HepG2 (cell line): Measurements from ENCODE around the gene WDR7. TPM values are rescaled to one million over a fixed set of nuclear protein-coding genes. Genes with fewer than 3 reads are reported as not detected.

Experiments used
- ATAC-seq: fragments of 200-7000 bp; cut with Tn5 transposase; 3 replicates; pipeline ENCODE4 v1.9.1; 2020; ENCODE audit warnings: mild to moderate bottlenecking, moderate library complexity
- BruUV-seq: library from RNA; stranded (reverse); fragments of 400-500 nt; replicated peaks from 2 replicates; lab custom pipeline; 2021; lab: Mats Ljungman, UMichigan
- CTCF ChIA-PET: fragments of 300-600 bp; formaldehyde crosslinking; extraction: SDS; loops from one replicate; lab custom pipeline; 2021; ENCODE audit warnings: low total read pairs, inconsistent platforms, low intra/inter-chr PET ratio; lab: Yijun Ruan, JAX
- POLR2A ChIA-PET: fragments of 350-600 bp; sonication (Branson Sonifier 250); formaldehyde crosslinking; loops from one replicate; lab custom pipeline; 2020; ENCODE audit warnings: antibody characterized with exemption, inconsistent platforms; lab: Yijun Ruan, JAX
- DNase-seq: peaks from one replicate; pipeline ENCODE4 v3.0.0-alpha.2; 2015; ENCODE audit warnings: low spot score
- FAIRE-seq: peaks from 3 replicates; lab custom pipeline; 2011; peaks lifted over from hg19 to GRCh38; lab: Jason Lieb, UNC
- H2AFZ ChIP-seq: one replicate; pipeline ENCODE4 v1.6.1; 2011; ENCODE audit warnings: low read length, inconsistent platforms
- H3K27ac ChIP-seq: fragments of 300-600 bp; 3 replicates; pipeline ENCODE4 v1.8.0; 2011; ENCODE audit warnings: mixed run types, mild to moderate bottlenecking, mixed read lengths, low read length, inconsistent platforms; ENCODE audit not compliant: insufficient read depth; ENCODE audit errors: extremely low read length
- H3K27me3 ChIP-seq, 2 experiments: fragments of 200-600 bp in 1 of 2; 2 replicates in 1 of 2; 3 replicates in 1 of 2; pipeline versions ENCODE4 v1.6.0 to v1.8.0; 2011; ENCODE audit warnings: low read length in 2 of 2, mild to moderate bottlenecking in 2 of 2, moderate library complexity in 2 of 2, inconsistent platforms in 1 of 2; ENCODE audit not compliant: insufficient read depth in 2 of 2, control insufficient read depth in 1 of 2
- H3K36me3 ChIP-seq, 2 experiments: fragments of 200-600 bp in 1 of 2; replicated peaks in 1 of 2; 2 replicates in 1 of 2; 3 replicates in 1 of 2; pipeline versions ENCODE4 v1.5.1 to v1.8.0; 2011; ENCODE audit warnings: low read length in 2 of 2, inconsistent platforms in 1 of 2; ENCODE audit not compliant: insufficient read depth in 2 of 2, control insufficient read depth in 1 of 2
- H3K4me1 ChIP-seq: 2 replicates; pipeline ENCODE4 v1.5.1; 2012; ENCODE audit warnings: low read length, inconsistent platforms; ENCODE audit not compliant: insufficient read depth
- H3K4me2 ChIP-seq: 2 replicates; pipeline ENCODE4 v1.6.0; 2011; ENCODE audit warnings: low read depth, low read length, inconsistent platforms
- H3K4me3 ChIP-seq, 3 experiments: fragments of 200-600 bp in 1 of 3; sonication (generic), shearing (Covaris generic) in 1 of 3; replicated peaks in 1 of 3; 2 replicates each; pipeline ENCODE4 v1.5.1; 2011 to 2016; ENCODE audit warnings: low read length in 3 of 3, inconsistent platforms in 2 of 3, low read depth in 2 of 3, mild to moderate bottlenecking in 2 of 3, control low read depth in 1 of 3, mixed read lengths in 1 of 3; ENCODE audit not compliant: insufficient read depth in 1 of 3
- H3K79me2 ChIP-seq: one replicate; pipeline ENCODE4 v1.6.1; 2011; ENCODE audit warnings: low read length, inconsistent platforms; ENCODE audit not compliant: insufficient read depth
- H3K9ac ChIP-seq: 2 replicates; pipeline ENCODE4 v1.6.0; 2011; ENCODE audit warnings: mild to moderate bottlenecking, low read depth, low read length, inconsistent platforms; ENCODE audit not compliant: insufficient read depth
- H3K9me3 ChIP-seq: 2 replicates; pipeline ENCODE4 v1.5.1; 2012; ENCODE audit warnings: mild to moderate bottlenecking, low read length
- H4K20me1 ChIP-seq: 2 replicates; pipeline ENCODE4 v1.6.0; 2011; ENCODE audit warnings: inconsistent platforms, mild to moderate bottlenecking, low read length, moderate library complexity; ENCODE audit not compliant: insufficient read depth
- ARNTL ChIP-seq: sonication (generic); formaldehyde crosslinking; IDR thresholded peaks from 2 replicates; pipeline ENCODE4 v1.4.0; 2020; ENCODE audit warnings: mild to moderate bottlenecking, missing genetic modification reagents
- ELF4 ChIP-seq: sonication (generic); formaldehyde crosslinking; IDR thresholded peaks from 2 replicates; pipeline ENCODE4 v1.5.0; 2020; ENCODE audit warnings: missing genetic modification reagents, mild to moderate bottlenecking, moderate library complexity, borderline replicate concordance
- NR2F6 ChIP-seq, 2 experiments: IDR thresholded peaks; 2 replicates each; pipeline ENCODE4 v1.6.1; 2016; ENCODE audit warnings: antibody characterized with exemption in 1 of 2, mild to moderate bottlenecking in 1 of 2
- SOX6 ChIP-seq, 2 experiments: fragments of 450-650 bp in 1 of 2; sonication (generic) in 1 of 2; formaldehyde crosslinking in 1 of 2; IDR thresholded peaks; 2 replicates each; pipeline versions ENCODE4 v1.4.0 to v1.6.1; 2017 to 2020; ENCODE audit warnings: antibody characterized with exemption in 1 of 2, mild to moderate bottlenecking in 1 of 2, missing genetic modification reagents in 1 of 2
- THYN1 ChIP-seq: sonication (generic); formaldehyde crosslinking; IDR thresholded peaks from 2 replicates; pipeline ENCODE4 v1.8.1; 2023; ENCODE audit warnings: low read depth, mild to moderate bottlenecking, moderate library complexity, missing genetic modification reagents, borderline replicate concordance
- YEATS4 ChIP-seq: sonication (generic); formaldehyde crosslinking; IDR thresholded peaks from 2 replicates; pipeline ENCODE4 v1.4.0; 2020; ENCODE audit warnings: missing genetic modification reagents, borderline replicate concordance
- ZMAT5 ChIP-seq: sonication (generic); formaldehyde crosslinking; IDR thresholded peaks from 2 replicates; pipeline ENCODE4 v1.5.0; 2020; ENCODE audit warnings: mild to moderate bottlenecking, low read depth, missing genetic modification reagents, borderline replicate concordance
- ZNF546 ChIP-seq: sonication (generic); formaldehyde crosslinking; conservative IDR thresholded peaks from 2 replicates; pipeline ENCODE4 v1.8.1; 2023; ENCODE audit warnings: mild to moderate bottlenecking, missing genetic modification reagents
- WGBS: methylation state at CpG from one replicate; pipeline ENCODE4 v1.1.6; 2017; ENCODE audit warnings: low lambda C conversion rate; 5-methylcytosine and 5-hydroxymethylcytosine counted together
- in situ Hi-C: cut with HindIII; loops from 2 replicates; pipeline ENCODE4 v1.10.0; 2017; ENCODE audit warnings: low pct_unique_long_range_greater_than_20kb; ENCODE audit not compliant: extremely low pct_ligation_motif_present
- intact Hi-C: fragments of 100-400 bp; cut with micrococcal nuclease; formaldehyde crosslinking; loops from one replicate; pipeline ENCODE4 v1.10.0; 2022; ENCODE audit not compliant: unreplicated experiment
- polyA plus RNA-seq, 8 experiments: library from polyadenylated mRNA; depleted of rRNA in 3 of 8; stranded (reverse) in 7 of 8; unstranded in 1 of 8; fragments of >200 nt; fragmentation: Illumina TruSeq in 4 of 8; extraction: Trizol in 4 of 8; gene quantifications; 2 replicates each; pipeline versions ENCODE4 v1.2.1 to v1.2.3, GENCODE V29; 2011 to 2016; ENCODE audit warnings: low read depth in 4 of 8, missing spikeins in 1 of 8, mixed read lengths in 1 of 8; ENCODE audit not compliant: insufficient read depth in 1 of 8
- total RNA-seq, 5 experiments: library from RNA; depleted of rRNA; stranded (reverse); fragments of >200 nt; fragmentation: Illumina TruSeq; extraction: Trizol; gene quantifications; 2 replicates each; pipeline ENCODE4 v1.2.3, GENCODE V29; 2016; ENCODE audit warnings: low read depth in 1 of 5

WDR7 gene
- total and polyA plus RNA-seq, 2 of the 13 experiments (the other 11 are each of a cell fraction or from before 2014, with no cell fraction given), result 2.0 to 7.8 TPM

GRCh38 chr18:56661360-56662062, 10.4 kb downstream of the WDR7 start (continued):
- no peak for TF ChIP-seq ARNTL
- no peak for TF ChIP-seq ZNF546
- TF ChIP-seq SOX6 (IDR thresholded peaks at IDR 0.05), result no peak
- no peak for TF ChIP-seq SOX6 (CRISPR knock-in tag; IDR thresholded peaks at IDR 0.05)
- no peak for TF ChIP-seq THYN1
- no peak for TF ChIP-seq ZMAT5 (CRISPR knock-in tag)
- no peak for TF ChIP-seq NR2F6 (IDR thresholded peaks at IDR 0.05)
- TF ChIP-seq NR2F6 (CRISPR knock-in tag; IDR thresholded peaks at IDR 0.05), result no peak

- Histone ChIP-seq H3K27ac (no peak overlapping the region), H3K36me3 (no peaks in the 10 kb centered on the region), H3K79me2 (no peaks in the 10 kb centered on the region), H3K27me3 (no peaks in the 10 kb centered on the region), H3K9ac (no peak overlapping the region), H3K4me3 (no peak overlapping the region), H3K4me2 (no peak overlapping the region), H4K20me1 (no peaks in the 10 kb centered on the region), H2AFZ (no peak overlapping the region), H3K4me1 (0 out of 2 replicates have a peak, but pooled peaks cover 11% of the 10 kb centered on the region), H3K9me3 (no peaks in the 10 kb centered on the region)
- DNase-seq (no peak), ATAC-seq (no peak), FAIRE-seq (no peak)
- ChIA-PET POLR2A (no interaction called here), CTCF (no interaction called here)
- no TSS peak for BruUV-seq
- intact Hi-C loops, result no loop called here
- in situ Hi-C loops, result no loop called here
- 59% methylated on average over 3 of the region's 4 CpGs for WGBS
- TF ChIP-seq ELF4 (no peak), YEATS4 (CRISPR knock-in tag) (no peak)
These were observed 10.9 kb downstream of the WDR7 start for GRCh38 chr18:56662063-56662408.
